PFSK-1 (cell line): ENCODE measurements around the gene KATNBL1.

Experiments
- FOXP2 ChIP-seq: optimal IDR thresholded peaks from 2 replicates; pipeline ENCODE3; 2011; ENCODE audit warnings: borderline replicate concordance, control low read depth, inconsistent platforms; ENCODE audit not compliant: insufficient read depth; ENCODE audit errors: extremely low read length, extremely low read depth
- POLR2AphosphoS5 ChIP-seq: IDR thresholded peaks from 2 replicates; pipeline ENCODE4 v1.6.1; 2012; ENCODE audit warnings: low read depth, mild to moderate bottlenecking, control low read depth, low read length, moderate library complexity
- SIN3A ChIP-seq: IDR thresholded peaks from 2 replicates; pipeline ENCODE4 v1.6.1; 2012; ENCODE audit warnings: mild to moderate bottlenecking, low read length, moderate library complexity, borderline replicate concordance; ENCODE audit not compliant: insufficient read depth
- TAF1 ChIP-seq: IDR thresholded peaks from 2 replicates; pipeline ENCODE4 v1.6.1; 2012; ENCODE audit warnings: low read length, control low read depth, borderline replicate concordance; ENCODE audit not compliant: insufficient read depth
- TF ChIP-seq, protein P1 (sequence below), 2 experiments: IDR thresholded peaks; 2 replicates each; pipeline versions ENCODE4 v1.6.1 to v1.8.0; 2011 to 2012; ENCODE audit warnings: low read depth in 2 of 2, low read length in 2 of 2, control low read depth in 1 of 2, inconsistent platforms in 1 of 2, mild to moderate bottlenecking in 1 of 2, moderate library complexity in 1 of 2; ENCODE audit not compliant: insufficient read depth in 1 of 2

KATNBL1 gene

DNA sequence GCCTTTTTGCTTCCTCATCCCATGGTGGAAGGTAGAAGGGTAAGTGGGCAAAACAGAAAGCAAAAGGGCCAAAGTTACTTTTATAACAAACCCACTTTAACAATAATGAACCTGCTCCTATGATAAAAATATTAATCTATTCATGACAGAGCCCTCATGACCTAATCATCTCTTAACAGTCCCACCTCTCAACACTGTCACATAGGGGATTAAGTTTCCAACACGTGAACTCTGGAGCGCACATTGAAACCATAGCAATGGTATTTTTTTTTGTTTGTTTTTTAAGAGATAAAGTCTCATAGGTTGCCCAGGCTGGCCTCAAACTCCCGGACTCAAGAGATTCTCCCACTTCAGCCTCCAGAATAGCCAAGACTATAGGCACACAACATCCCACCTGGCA lies 30.7 kb downstream of the KATNBL1 start:
- no peak for TF ChIP-seq POLR2AphosphoS5
- no peak for TF ChIP-seq SIN3A
- TF ChIP-seq, protein P1, sequence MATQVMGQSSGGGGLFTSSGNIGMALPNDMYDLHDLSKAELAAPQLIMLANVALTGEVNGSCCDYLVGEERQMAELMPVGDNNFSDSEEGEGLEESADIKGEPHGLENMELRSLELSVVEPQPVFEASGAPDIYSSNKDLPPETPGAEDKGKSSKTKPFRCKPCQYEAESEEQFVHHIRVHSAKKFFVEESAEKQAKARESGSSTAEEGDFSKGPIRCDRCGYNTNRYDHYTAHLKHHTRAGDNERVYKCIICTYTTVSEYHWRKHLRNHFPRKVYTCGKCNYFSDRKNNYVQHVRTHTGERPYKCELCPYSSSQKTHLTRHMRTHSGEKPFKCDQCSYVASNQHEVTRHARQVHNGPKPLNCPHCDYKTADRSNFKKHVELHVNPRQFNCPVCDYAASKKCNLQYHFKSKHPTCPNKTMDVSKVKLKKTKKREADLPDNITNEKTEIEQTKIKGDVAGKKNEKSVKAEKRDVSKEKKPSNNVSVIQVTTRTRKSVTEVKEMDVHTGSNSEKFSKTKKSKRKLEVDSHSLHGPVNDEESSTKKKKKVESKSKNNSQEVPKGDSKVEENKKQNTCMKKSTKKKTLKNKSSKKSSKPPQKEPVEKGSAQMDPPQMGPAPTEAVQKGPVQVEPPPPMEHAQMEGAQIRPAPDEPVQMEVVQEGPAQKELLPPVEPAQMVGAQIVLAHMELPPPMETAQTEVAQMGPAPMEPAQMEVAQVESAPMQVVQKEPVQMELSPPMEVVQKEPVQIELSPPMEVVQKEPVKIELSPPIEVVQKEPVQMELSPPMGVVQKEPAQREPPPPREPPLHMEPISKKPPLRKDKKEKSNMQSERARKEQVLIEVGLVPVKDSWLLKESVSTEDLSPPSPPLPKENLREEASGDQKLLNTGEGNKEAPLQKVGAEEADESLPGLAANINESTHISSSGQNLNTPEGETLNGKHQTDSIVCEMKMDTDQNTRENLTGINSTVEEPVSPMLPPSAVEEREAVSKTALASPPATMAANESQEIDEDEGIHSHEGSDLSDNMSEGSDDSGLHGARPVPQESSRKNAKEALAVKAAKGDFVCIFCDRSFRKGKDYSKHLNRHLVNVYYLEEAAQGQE (IDR thresholded peaks at IDR 0.05; ENCODE audit: insufficient read depth in 1 of 2, low read depth in 2 of 2, low read length in 2 of 2) = no peak
- TF ChIP-seq TAF1 = no peak
- TF ChIP-seq FOXP2 = no peak

DNA sequence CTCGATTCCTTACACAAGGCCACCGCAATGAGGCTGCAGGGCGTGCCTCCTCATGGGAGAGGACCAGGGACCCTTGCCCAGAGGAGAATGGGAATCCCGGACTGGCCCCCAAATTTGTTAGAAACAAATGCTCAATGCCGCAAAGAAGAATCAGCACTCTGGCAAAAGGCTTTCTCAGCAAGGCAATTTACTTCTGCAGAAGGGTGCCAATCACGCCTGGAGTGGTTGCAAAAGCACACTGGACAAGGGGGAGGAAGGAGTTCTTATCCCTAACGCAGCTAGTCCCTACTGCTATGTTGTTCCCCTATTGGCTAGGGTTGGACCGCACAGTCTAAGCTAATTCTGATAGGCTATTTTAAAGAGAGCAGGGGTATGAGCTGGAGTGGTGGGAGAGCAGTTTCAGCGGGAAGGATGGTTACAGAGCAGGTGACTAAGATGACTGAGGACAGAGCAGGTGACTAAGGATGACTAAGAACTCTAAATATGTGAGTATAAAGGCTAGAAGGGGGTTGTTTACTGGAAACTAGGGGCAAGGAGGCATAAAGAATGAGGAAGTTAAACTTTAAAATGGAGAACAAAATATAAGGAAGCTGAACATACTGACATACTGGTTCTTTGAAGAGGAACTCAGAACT lies 48.5 kb downstream of the KATNBL1 start:
- TF ChIP-seq SIN3A = no peak
- TF ChIP-seq FOXP2 = no peak
- TF ChIP-seq POLR2AphosphoS5 = no peak
- TF ChIP-seq, protein P1 (IDR thresholded peaks at IDR 0.05; ENCODE audit: insufficient read depth in 1 of 2, low read depth in 2 of 2, low read length in 2 of 2) = no peak
- TF ChIP-seq TAF1 = no peak

- no peak for TF ChIP-seq TAF1
- TF ChIP-seq POLR2AphosphoS5 = no peak
- TF ChIP-seq, protein P1 (IDR thresholded peaks at IDR 0.05; ENCODE audit: insufficient read depth in 1 of 2, low read depth in 2 of 2, low read length in 2 of 2) = no peak
- no peak for TF ChIP-seq SIN3A
- no peak for TF ChIP-seq FOXP2
These were observed 49.2 kb downstream of the KATNBL1 start for GRCh38 chr15:34160735-34161134.

DNA sequence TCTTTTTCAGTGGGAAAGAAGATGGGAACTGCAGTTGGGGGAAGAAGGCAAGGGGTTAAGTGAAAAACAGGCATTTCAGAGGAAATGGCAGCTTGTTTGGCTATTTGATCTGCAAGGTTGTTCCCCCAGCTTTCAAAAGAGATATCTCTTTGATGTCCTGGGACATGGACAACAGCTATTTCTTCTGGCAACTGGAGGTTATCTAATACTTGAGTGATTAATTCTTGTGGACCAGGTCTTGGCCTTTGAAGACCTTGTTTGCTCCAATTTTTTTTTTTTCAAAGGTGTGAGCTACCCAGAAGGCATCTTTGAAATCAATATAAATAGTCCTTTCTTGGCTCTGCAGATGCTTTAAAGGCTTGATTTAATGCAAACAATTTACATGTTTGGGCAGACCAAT lies 51.5 kb downstream of the KATNBL1 start:
- TF ChIP-seq POLR2AphosphoS5 (no peak), SIN3A (no peak), TAF1 (no peak), FOXP2 (no peak)
- TF ChIP-seq, protein P1 (IDR thresholded peaks at IDR 0.05; ENCODE audit: insufficient read depth in 1 of 2, low read depth in 2 of 2, low read length in 2 of 2) = no peak
